ENCODE measurements around the gene WASHC4.

The WASHC4 gene, protein sequence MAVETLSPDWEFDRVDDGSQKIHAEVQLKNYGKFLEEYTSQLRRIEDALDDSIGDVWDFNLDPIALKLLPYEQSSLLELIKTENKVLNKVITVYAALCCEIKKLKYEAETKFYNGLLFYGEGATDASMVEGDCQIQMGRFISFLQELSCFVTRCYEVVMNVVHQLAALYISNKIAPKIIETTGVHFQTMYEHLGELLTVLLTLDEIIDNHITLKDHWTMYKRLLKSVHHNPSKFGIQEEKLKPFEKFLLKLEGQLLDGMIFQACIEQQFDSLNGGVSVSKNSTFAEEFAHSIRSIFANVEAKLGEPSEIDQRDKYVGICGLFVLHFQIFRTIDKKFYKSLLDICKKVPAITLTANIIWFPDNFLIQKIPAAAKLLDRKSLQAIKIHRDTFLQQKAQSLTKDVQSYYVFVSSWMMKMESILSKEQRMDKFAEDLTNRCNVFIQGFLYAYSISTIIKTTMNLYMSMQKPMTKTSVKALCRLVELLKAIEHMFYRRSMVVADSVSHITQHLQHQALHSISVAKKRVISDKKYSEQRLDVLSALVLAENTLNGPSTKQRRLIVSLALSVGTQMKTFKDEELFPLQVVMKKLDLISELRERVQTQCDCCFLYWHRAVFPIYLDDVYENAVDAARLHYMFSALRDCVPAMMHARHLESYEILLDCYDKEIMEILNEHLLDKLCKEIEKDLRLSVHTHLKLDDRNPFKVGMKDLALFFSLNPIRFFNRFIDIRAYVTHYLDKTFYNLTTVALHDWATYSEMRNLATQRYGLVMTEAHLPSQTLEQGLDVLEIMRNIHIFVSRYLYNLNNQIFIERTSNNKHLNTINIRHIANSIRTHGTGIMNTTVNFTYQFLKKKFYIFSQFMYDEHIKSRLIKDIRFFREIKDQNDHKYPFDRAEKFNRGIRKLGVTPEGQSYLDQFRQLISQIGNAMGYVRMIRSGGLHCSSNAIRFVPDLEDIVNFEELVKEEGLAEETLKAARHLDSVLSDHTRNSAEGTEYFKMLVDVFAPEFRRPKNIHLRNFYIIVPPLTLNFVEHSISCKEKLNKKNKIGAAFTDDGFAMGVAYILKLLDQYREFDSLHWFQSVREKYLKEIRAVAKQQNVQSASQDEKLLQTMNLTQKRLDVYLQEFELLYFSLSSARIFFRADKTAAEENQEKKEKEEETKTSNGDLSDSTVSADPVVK

GRCh38 chr12:105107494-105108371 is at the start of gene WASHC4:
WASHC4 (plus strand) TSS chr12:105107731; CDS start chr12:105107801, 70 bp downstream.
- DNase-seq (ENCODE audit: low read depth in 2 of 2), result peak; percentile 66 to 75

- no peak for DNase-seq (ENCODE audit: low read depth in 2 of 2)
Measured at GRCh38 chr12:105060715-105061378, 46.7 kb upstream of the WASHC4 start.

DNA sequence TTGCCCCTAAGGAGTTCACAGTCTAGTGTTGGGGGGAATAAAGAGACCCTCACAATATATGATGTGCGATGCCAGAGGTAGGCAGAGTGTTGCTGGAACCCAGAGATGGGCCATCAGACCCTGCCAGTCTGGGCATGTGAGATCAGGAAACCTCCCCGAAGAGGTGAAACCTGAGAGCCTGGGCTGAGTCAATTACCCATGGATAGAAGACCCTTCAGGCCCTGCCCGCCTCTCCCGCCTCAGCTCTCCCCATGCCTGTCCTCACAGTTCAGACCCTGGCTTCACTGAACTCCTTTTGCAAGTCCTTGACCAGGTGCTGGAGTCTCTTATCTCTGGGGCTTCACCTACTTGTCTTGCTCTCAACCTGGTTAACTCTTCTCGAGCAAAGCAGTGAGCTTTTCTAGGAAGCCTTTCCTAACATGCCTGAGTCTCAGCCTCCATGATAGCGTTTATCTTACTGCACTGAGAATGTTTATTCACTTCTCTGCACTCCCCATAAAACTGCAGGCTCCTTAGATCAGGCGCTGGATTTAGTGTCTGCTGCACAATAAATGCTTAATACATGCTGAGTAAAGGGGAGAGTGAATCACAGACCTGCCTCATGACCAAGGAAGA is 42.9 kb upstream of the WASHC4 start:
- DNase-seq (ENCODE audit: low read depth in 2 of 2), result no peak

DNA sequence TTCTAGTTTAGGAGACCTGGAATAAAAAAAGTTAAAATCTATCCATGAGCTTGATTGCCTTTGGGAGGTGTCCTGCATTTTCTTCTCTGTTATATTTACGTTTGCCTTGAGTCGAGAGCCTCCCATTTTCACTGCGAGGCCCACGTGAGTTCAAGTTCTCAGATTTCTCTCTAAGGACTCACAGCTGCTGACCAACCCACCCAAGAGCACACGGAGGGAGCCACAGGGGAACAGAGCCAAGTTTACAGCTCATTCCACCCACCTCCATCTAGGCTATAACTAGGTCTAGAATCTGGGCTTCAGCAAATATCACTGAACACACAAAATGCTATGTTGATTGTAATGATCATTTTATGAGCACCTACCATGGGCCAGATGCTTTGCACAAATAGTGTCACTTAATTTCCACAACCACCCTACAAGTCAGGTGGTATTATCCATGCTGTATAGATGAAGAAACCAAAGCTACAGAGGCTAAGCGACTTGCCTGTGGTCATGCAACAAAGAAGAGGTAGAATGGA is 40.0 kb upstream of the WASHC4 start:
- no peak for DNase-seq (ENCODE audit: low read depth in 2 of 2)

DNA sequence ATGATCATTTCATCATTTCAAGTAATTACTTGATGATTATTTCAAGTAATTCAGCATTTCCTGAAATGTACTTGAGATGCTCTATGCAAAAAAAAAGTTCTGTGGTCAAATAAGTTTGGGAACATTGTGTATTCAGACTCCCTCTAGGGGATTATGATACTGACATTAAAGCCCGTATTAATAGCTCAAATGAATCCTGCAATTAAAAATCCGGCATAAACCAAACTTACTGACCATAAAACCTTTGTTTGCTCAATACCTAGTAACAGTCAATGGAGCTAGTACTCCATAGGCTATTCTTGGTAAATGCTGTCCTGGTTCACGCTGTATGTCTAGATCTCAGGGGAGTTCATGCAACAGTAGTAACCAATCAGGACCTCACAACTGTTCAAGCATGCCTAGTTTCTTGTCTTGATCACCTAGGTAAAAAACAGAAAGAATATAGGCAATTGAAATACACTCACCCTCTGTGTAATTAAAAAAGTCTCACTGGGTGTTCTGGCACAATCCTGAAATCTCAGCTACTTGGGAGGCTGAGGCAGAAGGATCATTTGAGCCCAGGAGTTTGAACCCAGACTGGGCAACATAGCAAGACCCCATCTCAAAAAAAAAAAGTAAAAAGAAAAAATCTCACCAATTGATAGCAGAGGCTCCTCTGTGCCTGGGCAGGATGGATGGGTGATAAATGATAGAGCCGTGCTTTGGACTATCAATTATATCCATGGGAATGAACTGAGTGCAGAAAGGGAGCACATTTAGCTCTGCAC is 37.4 kb upstream of the WASHC4 start:
- no peak for DNase-seq (ENCODE audit: low read depth in 2 of 2)

DNA sequence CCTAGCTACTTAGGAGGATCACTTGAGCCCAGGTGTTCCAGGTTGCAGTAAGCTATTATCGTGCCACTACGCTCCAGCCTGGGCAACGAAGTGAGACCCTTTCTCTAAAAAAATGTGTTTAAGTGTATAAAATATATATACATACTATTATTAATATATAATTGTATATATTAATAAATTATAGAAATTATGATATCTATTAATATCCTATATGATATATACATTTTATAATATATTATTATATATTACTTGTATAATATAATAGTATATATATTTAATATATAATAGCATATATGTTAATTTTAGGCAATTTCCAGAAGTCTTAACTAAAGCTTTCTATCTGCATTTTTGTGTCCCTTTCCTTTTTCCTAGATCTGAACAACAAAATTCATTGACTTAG is 35.5 kb upstream of the WASHC4 start:
- no peak for DNase-seq (ENCODE audit: low read depth in 2 of 2)

GRCh38 chr12:105072888-105073488 is 34.5 kb upstream of the WASHC4 start:
- no peak for DNase-seq (ENCODE audit: low read depth in 2 of 2)

GRCh38 chr12:105076098-105076497 is 31.4 kb upstream of the WASHC4 start:
- DNase-seq (ENCODE audit: low read depth in 2 of 2), result no peak

DNA sequence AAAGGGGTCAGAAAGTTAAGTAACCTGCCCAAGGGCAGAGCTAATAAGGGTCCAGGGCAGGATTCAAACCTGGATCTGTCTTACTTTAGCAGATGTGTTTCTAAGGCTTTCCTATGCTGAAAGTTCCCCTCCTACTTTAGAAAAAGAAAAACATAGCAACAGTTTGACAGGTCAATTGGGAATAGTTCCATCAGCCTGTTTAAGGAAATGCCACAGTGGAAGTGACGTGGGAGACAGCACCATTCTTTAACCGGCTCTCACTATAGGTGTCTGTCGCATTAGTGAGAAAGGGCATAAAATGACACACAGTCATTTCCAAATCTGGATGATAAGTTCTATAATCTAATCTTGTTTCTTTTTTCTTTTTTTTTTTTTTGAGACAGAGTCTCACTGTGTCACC is 30.6 kb upstream of the WASHC4 start:
- DNase-seq (ENCODE audit: low read depth in 2 of 2), result no peak

GRCh38 chr12:105077435-105077834 is 30.1 kb upstream of the WASHC4 start:
- no peak for DNase-seq (ENCODE audit: low read depth in 2 of 2)

DNA sequence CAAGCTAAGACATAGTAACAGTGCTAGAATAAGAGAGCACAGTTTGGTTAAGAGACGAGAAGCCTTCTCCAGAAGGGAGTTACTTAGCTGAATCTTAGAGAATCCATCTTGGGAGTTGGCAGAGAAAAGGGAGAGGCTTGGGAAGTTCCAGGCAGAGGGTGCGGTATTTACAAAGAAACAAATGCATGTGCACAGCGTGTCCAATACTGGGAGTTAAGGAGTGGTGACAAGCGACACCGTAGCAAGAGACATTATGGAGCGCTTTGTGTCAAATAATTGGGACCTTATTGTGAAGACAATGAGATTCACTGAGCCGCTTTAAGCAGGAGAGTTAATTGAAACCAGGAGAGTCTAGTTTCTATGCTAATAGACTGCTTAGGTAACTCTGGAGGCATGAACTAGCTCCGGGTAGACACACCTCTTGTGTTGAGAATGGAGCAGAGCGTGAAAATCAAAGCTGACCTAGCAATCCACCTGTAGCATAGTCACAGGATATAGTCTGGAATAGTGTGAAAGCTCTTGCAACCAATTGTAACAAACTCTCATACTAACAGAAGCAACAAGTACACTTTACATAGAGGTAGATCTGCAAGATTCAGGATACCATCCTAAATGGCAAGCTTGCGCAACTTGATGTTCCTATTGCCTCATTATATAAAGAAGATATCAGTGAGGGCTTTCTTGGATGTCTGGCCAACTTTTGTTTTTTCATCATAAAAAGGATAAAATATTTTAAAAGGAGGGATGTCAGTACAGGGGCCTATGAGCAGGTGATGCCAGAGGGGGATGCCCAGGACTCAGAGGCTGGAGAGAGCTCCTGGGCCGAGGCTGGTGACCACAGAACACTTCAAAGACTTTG is 28.6 kb upstream of the WASHC4 start:
- DNase-seq (ENCODE audit: low read depth in 2 of 2), result no peak

- DNase-seq (ENCODE audit: low read depth in 2 of 2), result no peak
Measured at GRCh38 chr12:105083031-105083430, 24.5 kb upstream of the WASHC4 start.

DNA sequence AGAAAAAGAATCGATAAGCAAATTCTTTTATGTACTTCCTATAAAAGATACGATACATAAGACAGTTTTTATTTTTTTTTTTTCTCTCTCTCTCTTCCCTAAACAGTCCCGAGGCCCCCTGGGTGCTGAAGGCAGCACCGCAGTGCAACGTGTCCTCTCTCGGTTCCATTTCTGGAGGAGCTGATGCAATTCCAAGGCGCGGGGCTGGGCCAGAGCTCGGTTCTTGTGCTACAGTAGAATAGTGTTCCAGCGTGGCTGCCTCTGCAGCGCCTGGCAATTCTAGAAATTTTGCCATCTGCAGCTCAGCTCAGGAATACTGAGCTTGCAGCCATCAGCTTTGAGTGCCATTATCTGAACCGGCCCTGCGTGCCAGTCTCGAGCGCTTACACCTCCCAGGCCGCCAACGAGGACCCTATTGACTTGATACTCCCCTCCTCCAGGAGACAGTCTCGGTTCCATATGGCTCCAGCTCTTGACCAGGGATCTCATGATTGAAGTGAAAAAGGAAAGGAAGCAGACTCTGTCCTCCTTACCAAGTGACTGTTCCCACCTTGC is 23.9 kb upstream of the WASHC4 start:
- peak; percentile 66 to 72 for DNase-seq (ENCODE audit: low read depth in 2 of 2)

GRCh38 chr12:105084251-105085250 is 23.0 kb upstream of the WASHC4 start, which contains the start of gene ALDH1L2:
ALDH1L2 (minus strand) TSS chr12:105084458; CDS start chr12:105084436, 22 bp downstream.
- peak; percentile 71 to 74 for DNase-seq (ENCODE audit: low read depth in 2 of 2)

GRCh38 chr12:105085501-105085900 is 22.0 kb upstream of the WASHC4 start:
- DNase-seq (ENCODE audit: low read depth in 2 of 2), result no peak

GRCh38 chr12:105089817-105090216 is 17.7 kb upstream of the WASHC4 start:
- DNase-seq (ENCODE audit: low read depth in 2 of 2), result no peak
